GM18873 (cell line): ENCODE data around the gene M1AP.
A peak's percentile ranks its signal among the peaks of the same experiment; 100 is the strongest.

ENCODE experiments used
- ATAC-seq: cut with Tn5 transposase; IDR thresholded peaks from one replicate; pipeline ENCODE4 v1.9.1; 2021; ENCODE audit warnings: mild to moderate bottlenecking, moderate library complexity, moderate number of reproducible peaks; ENCODE audit not compliant: unreplicated experiment, low FRiP score

M1AP gene

GRCh38 chr2:74551530-74551929 is 96.6 kb downstream of the M1AP start:
- ATAC-seq: no peak

GRCh38 chr2:74550231-74550630 is 97.9 kb downstream of the M1AP start:
- ATAC-seq: no peak

GRCh38 chr2:74548900-74549826 is 99.0 kb downstream of the M1AP start:
- ATAC-seq: no peak

GRCh38 chr2:74548285-74548899 is 99.7 kb downstream of the M1AP start:
- no peak for ATAC-seq

GRCh38 chr2:74546004-74546403 is 102.1 kb downstream of the M1AP start:
- ATAC-seq: no peak

- ATAC-seq: no peak
Observed at GRCh38 chr2:74544634-74545033, 103.5 kb downstream of the M1AP start.

GRCh38 chr2:74542978-74543377 is 105.2 kb downstream of the M1AP start:
- no peak for ATAC-seq

- no peak for ATAC-seq
Observed at GRCh38 chr2:74540291-74540690, 107.8 kb downstream of the M1AP start.

- no peak for ATAC-seq
Observed at GRCh38 chr2:74538881-74539339, 109.2 kb downstream of the M1AP start.

GRCh38 chr2:74537140-74537539 is 111.0 kb downstream of the M1AP start:
- ATAC-seq: no peak

GRCh38 chr2:74536166-74536950 is 111.8 kb downstream of the M1AP start:
- ATAC-seq: no peak

- ATAC-seq: no peak
Observed at GRCh38 chr2:74535440-74535965, 112.6 kb downstream of the M1AP start.

- no peak for ATAC-seq
Observed at GRCh38 chr2:74534411-74534810, 113.7 kb downstream of the M1AP start.

- ATAC-seq: no peak
Observed at GRCh38 chr2:74533464-74533863, 114.7 kb downstream of the M1AP start.

GRCh38 chr2:74532222-74532621 is 115.9 kb downstream of the M1AP start:
- ATAC-seq: no peak

- ATAC-seq: no peak
Observed at GRCh38 chr2:74531666-74532065, 116.5 kb downstream of the M1AP start.

GRCh38 chr2:74530239-74531187 is 117.6 kb downstream of the M1AP start:
- peak; percentile 25 for ATAC-seq

GRCh38 chr2:74529357-74530238 is 118.5 kb downstream of the M1AP start, which contains the start of the genes AUP1 and HTRA2:
AUP1 (minus strand) TSS chr2:74529706; CDS start chr2:74529629, 77 bp downstream.
HTRA2 (plus strand) TSS chr2:74529933; CDS start chr2:74530007, 74 bp downstream.
- peak; percentile 68 for ATAC-seq
